Measurements from ENCODE around the gene RIOX2.
A peak's percentile ranks its signal among the peaks of the same experiment; 100 is the strongest.
"Not testable (repeated sequence)": the region's sequence is repeated elsewhere in the genome, so short reads cannot be mapped to it uniquely, and the experiment has no call there.

RIOX2 gene

GRCh38 chr3:97950360-97950759, 21.9 kb downstream of the RIOX2 start:
- no peak for DNase-seq

DNA sequence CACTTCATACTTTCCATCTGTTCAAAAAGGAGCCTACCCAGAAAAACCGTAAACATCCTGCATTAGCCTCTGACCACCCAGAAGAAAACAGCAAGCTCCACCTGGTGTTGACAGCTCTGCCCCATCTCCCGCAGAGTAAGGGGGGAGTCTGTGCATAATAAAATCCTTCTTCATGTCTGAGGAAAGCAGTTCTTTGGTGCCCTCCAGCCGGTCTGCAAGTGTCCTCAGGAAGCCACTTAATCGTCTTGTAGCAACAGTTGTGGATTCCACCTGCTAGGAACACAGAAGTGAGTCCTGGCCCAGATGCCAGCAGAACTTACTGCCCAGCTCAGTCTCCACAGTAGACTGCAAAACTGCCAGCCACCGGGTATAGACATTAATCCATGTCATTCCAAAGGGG, 22.5 kb downstream of the RIOX2 start:
- DNase-seq = no peak

GRCh38 chr3:97949110-97949485, 23.1 kb downstream of the RIOX2 start:
- DNase-seq = no peak

GRCh38 chr3:97948351-97949109, 23.7 kb downstream of the RIOX2 start:
- DNase-seq = no peak

GRCh38 chr3:97942801-97943546, 29.3 kb downstream of the RIOX2 start:
- DNase-seq = peak; percentile 14

DNA sequence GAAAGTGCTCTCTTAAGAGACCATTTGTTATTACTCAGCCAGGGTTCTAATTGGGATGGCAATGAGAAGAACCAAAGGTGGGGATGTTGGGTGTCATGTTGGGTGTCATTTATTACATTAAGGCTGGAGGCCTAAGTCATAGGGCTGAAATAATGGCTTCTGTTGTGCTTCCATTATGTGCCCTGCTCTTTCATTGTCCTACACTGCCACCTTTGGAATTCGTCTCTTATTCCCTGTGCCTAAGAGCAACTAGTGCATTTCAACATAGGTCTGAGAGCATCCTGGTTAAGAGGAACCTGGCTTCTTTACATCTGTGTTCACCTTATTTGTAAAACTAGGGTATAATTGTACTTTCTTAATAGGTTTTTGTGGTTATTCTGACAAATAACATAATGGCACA, 32.2 kb downstream of the RIOX2 start:
- DNase-seq = no peak

DNA sequence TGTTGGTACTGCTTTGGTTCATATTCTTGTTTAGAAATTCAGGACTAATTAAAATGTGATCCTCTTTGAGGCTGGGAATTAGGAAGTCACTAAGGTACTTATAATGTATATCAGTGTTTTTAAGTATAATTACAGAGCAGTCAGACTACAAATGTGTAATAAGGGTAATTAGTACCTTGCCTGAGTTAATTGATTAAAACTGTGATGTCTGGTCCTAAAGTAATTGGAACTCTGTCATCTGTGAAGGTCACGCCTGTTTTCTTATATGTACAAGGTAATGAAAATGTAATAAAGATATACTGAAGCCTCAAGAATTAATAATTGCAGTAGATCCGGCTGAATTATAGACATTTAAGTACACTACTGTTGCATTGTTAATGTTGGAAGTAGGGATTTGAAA, 32.8 kb downstream of the RIOX2 start:
- DNase-seq = no peak

GRCh38 chr3:97938444-97938843, 33.8 kb downstream of the RIOX2 start:
- no peak for DNase-seq

- DNase-seq = no peak
Measured at GRCh38 chr3:97937205-97937604, 35.0 kb downstream of the RIOX2 start.

- DNase-seq = no peak
Measured at GRCh38 chr3:97935842-97936241, 36.4 kb downstream of the RIOX2 start.

- no peak for DNase-seq
Measured at GRCh38 chr3:97934980-97935695, 37.1 kb downstream of the RIOX2 start.

DNA sequence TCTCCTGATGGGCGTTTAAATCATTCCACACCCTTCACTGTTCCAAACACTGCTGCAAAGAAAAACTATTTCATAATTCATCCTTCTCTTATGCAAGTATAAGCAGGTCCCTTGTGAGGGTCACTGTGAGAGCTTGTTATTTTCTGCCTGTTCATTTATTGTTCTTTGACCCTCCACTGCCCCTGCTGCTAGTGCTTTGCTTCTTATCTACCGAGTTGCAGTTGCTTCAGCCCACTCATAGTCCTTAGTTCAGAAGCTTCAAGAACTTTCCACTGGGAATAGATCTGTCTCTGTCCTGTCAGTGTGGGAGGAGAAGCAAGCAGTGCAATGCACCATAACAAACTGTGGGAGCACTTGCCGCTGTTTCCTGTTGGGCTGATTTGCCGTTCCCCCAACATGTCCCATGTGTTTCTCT, 39.8 kb downstream of the RIOX2 start:
- no peak for DNase-seq

GRCh38 chr3:97931218-97931617, 41.0 kb downstream of the RIOX2 start:
- DNase-seq = no peak

DNA sequence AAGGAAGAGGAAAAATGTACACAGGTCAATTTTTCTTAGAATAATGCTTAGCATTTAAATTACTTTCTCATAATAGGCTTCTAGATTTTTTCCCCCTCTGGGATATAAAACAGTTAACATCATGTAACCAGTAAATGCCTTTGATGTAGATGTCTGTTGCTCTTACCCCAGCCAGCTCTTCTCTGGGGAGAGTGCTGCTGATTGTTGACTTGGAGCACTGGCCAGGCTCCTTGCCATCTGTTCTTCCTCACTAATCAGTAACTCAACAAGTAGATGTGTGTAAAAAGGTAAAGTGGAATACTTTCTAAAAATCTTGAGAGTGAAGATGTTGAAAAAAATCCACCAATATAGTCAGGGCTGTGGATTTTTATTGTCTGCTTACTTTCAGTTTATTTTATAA, 42.2 kb downstream of the RIOX2 start:
- no peak for DNase-seq

DNA sequence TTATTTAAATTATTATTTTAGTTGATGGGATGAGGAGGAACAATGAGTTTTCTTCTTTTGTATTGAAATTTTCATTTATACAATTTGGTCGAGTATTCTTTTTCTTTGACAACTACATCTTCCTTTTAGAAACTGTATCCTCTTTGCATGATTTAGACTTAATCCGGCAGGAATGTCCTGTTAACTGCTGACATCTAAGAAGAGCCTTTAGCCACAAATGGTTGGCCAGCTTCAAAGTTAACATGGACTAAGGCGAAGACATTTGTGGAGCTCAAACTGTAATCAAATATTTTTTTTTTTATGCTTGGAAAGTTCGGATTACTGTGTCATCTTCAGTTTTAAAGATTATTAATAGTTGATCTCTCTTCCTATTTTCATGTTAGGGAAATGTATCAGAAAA, 43.2 kb downstream of the RIOX2 start:
- DNase-seq = no peak

- DNase-seq = no peak
Measured at GRCh38 chr3:97927704-97928103, 44.5 kb downstream of the RIOX2 start.

- no peak for DNase-seq
Measured at GRCh38 chr3:97917813-97918536, 54.3 kb downstream of the RIOX2 start.

GRCh38 chr3:97916576-97916975, 55.7 kb downstream of the RIOX2 start:
- no peak for DNase-seq

DNA sequence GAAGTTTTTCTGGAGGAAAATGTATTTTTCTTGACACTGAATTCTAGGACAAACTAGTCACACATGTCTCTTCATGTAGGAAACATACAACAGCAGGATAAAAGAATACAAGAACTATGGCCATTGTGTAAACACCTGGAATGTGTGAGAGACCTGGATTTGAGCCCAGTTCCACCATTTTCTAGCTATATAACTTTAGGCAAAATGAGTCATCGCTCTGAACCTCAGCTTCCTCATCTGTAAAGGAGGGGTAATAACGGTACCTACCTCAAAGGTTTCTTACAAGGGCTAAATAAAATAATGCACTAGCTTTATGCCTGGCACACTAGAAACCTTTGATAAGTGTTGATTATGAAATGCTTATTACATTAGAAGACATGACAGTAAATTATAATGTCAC, 57.8 kb downstream of the RIOX2 start:
- no peak for DNase-seq

- DNase-seq = no peak
Measured at GRCh38 chr3:97911459-97911858, 60.8 kb downstream of the RIOX2 start.

- DNase-seq = no peak
Measured at GRCh38 chr3:97910931-97911351, 61.3 kb downstream of the RIOX2 start.

- not testable (repeated sequence) for DNase-seq
Measured at GRCh38 chr3:97910236-97910831, 61.9 kb downstream of the RIOX2 start.

GRCh38 chr3:97909830-97910229, 62.4 kb downstream of the RIOX2 start:
- DNase-seq = not testable (repeated sequence)

Measured in NCI-H2029 treated with DMSO at 0.1 percent for 48 hours (cell line).